HTR-8/SVneo (cell line): Measurements from ENCODE around the gene IFNK.
A peak's percentile ranks its signal among the peaks of the same experiment; 100 is the strongest.

Source experiments
- DNase-seq: peaks from one replicate; pipeline ENCODE4 v3.0.0; 2011; ENCODE audit warnings: low spot score, mixed read lengths; ENCODE audit not compliant: insufficient read length
- FAIRE-seq: peaks from 2 replicates; lab custom pipeline; 2011; peaks lifted over from hg19 to GRCh38; lab: Jason Lieb, UNC

IFNK gene

GRCh38 chr9:27572061-27572460, 48.0 kb downstream of the IFNK start:
- FAIRE-seq (no peak), DNase-seq (no peak)

DNA sequence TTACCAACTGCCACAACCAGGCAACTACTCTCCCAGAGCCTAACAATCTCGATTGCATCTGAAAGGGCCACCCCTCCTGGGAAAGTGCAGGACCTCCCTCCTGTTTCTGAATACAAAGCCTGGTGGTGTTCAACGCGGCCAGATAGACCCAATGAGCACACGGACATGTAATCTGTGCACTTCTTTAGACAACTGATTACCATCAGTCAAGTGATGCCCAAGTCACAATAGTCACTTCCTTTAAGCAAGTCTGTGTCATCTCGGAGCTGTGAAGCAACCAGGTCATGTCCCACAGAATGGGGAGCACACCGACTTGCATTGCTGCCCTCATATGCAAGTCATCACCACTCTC, 48.5 kb downstream of the IFNK start:
- peak; percentile 18 for DNase-seq
- FAIRE-seq = no peak

DNA sequence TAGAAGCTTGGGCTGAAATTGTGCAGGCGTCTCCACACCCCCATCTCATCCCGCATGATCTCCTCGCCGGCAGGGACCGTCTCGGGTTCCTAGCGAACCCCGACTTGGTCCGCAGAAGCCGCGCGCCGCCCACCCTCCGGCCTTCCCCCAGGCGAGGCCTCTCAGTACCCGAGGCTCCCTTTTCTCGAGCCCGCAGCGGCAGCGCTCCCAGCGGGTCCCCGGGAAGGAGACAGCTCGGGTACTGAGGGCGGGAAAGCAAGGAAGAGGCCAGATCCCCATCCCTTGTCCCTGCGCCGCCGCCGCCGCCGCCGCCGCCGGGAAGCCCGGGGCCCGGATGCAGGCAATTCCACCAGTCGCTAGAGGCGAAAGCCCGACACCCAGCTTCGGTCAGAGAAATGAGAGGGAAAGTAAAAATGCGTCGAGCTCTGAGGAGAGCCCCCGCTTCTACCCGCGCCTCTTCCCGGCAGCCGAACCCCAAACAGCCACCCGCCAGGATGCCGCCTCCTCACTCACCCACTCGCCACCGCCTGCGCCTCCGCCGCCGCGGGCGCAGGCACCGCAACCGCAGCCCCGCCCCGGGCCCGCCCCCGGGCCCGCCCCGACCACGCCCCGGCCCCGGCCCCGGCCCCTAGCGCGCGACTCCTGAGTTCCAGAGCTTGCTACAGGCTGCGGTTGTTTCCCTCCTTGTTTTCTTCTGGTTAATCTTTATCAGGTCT, 49.0 kb downstream of the IFNK start, which contains the start of gene C9orf72:
Gene C9orf72 (minus strand): TSS at position 564 of the 716 bp plus-strand sequence. CDS start 6,361 bp downstream, outside the sequence.
- FAIRE-seq (peak; percentile 36), DNase-seq (peak; percentile 42)

DNA sequence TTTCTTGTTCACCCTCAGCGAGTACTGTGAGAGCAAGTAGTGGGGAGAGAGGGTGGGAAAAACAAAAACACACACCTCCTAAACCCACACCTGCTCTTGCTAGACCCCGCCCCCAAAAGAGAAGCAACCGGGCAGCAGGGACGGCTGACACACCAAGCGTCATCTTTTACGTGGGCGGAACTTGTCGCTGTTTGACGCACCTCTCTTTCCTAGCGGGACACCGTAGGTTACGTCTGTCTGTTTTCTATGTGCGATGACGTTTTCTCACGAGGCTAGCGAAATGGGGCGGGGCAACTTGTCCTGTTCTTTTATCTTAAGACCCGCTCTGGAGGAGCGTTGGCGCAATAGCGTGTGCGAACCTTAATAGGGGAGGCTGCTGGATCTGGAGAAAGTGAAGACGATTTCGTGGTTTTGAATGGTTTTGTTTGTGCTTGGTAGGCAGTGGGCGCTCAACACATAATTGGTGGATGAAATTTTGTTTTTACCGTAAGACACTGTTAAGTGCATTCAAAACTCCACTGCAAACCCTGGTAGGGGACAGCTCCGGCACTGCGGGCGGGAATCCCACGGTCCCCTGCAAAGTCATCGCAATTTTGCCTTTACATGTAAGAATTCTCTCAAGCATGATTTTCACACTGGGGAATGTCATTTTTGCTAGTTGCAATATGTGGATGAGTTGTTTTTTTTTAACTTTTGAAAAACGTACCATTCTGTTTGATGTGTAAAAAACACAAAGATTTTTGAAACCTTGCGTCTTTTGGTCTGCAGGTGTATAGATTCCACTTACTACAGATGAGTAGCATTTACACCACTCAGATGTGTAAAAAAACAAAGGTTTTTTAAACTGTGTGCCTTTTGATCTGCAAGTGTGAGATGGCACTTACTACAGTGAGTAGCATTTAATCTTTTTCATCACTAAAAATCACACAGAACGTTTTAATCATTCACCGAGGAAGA, 49.8 kb downstream of the IFNK start:
- peak; percentile 78 for DNase-seq

More for the DNA sequence above, 49.8 kb downstream of the IFNK start:
- no peak for FAIRE-seq
